ENCODE data around the gene ZBTB8A. TPM values are rescaled to one million over a fixed set of nuclear protein-coding genes. Genes with fewer than 3 reads are reported as not detected.

ZBTB8A gene
- total RNA-seq, 1 donor from 2014 or later: 12.0 TPM

GRCh38 chr1:32533792-32534327 lies 5.4 kb upstream of the ZBTB8A start:
- Mint-ChIP-seq H3K9me3 (ENCODE audit: unreplicated experiment) (peaks cover 3% of the 10 kb centered on the region), H3K27me3 (ENCODE audit: unreplicated experiment) (peaks cover 2% of the 10 kb centered on the region), H3K36me3 (ENCODE audit: unreplicated experiment) (no peaks in the 10 kb centered on the region), H3K4me1 (ENCODE audit: low read depth, unreplicated experiment) (peaks cover 1% of the 10 kb centered on the region), H3K4me3 (ENCODE audit: unreplicated experiment) (no peak overlapping the region), H3K27ac (ENCODE audit: unreplicated experiment) (no peak overlapping the region)
- DNase-seq: no peak
- TF ChIP-seq, protein P1, sequence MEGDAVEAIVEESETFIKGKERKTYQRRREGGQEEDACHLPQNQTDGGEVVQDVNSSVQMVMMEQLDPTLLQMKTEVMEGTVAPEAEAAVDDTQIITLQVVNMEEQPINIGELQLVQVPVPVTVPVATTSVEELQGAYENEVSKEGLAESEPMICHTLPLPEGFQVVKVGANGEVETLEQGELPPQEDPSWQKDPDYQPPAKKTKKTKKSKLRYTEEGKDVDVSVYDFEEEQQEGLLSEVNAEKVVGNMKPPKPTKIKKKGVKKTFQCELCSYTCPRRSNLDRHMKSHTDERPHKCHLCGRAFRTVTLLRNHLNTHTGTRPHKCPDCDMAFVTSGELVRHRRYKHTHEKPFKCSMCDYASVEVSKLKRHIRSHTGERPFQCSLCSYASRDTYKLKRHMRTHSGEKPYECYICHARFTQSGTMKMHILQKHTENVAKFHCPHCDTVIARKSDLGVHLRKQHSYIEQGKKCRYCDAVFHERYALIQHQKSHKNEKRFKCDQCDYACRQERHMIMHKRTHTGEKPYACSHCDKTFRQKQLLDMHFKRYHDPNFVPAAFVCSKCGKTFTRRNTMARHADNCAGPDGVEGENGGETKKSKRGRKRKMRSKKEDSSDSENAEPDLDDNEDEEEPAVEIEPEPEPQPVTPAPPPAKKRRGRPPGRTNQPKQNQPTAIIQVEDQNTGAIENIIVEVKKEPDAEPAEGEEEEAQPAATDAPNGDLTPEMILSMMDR (IDR thresholded peaks at IDR 0.05; ENCODE audit: partially characterized antibody, unreplicated experiment): no peak

DNA sequence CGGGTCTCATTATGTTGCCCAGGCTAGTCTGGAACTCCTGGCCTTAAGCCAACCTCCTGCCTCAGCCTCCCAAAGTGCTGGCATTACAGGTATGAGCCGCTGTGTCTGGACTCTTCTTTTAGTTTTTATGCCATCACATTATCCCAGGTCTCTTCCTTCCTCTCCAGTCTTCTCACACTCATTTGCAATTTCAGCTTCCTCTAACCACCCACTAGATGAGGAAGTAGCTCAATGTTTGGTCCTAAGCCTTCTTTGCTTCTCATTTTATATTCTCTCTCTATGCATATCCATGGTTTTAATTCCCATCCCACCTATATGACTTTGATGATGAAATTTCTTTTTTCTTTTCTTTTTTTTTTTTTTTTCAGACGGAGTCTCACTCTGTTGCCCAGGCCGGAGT lies 3.1 kb upstream of the ZBTB8A start:
- TF ChIP-seq, protein P1 (IDR thresholded peaks at IDR 0.05; ENCODE audit: partially characterized antibody, unreplicated experiment): no peak
- peaks cover 5% of the 10 kb centered on the region for H3K27me3 Mint-ChIP-seq (ENCODE audit: unreplicated experiment)
- peaks cover 9% of the 10 kb centered on the region for H3K9me3 Mint-ChIP-seq (ENCODE audit: unreplicated experiment)

DNA sequence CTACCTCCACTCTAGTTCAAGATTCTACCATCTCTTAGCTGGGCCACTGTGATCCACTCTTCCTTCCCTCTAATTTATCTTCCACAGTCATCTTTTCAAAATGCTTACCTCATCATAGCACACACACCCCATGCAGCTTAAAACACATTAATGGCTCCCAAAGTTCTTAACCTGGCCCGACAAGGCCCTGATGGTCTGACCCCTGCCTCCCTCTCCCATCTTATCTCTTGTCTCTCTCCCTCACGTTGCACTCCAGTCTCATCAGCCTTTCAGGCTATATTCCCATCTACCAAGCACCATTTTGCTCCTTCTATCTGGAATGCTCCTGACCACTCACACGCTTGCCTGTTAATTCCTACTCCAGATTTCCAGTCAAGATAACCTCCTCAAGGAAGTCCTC lies 2.5 kb upstream of the ZBTB8A start:
- Mint-ChIP-seq H3K9me3 (ENCODE audit: unreplicated experiment) (peaks cover 12% of the 10 kb centered on the region), H3K27me3 (ENCODE audit: unreplicated experiment) (peaks cover 5% of the 10 kb centered on the region), H3K27ac (ENCODE audit: unreplicated experiment) (no peak overlapping the region), H3K4me1 (ENCODE audit: low read depth, unreplicated experiment) (peaks cover 2% of the 10 kb centered on the region), H3K4me3 (ENCODE audit: unreplicated experiment) (no peak overlapping the region), H3K36me3 (ENCODE audit: unreplicated experiment) (peaks cover 4% of the 10 kb centered on the region)
- DNase-seq: no peak
- TF ChIP-seq, protein P1 (IDR thresholded peaks at IDR 0.05; ENCODE audit: partially characterized antibody, unreplicated experiment): no peak

More for the DNA sequence above, 3.1 kb upstream of the ZBTB8A start:
- Mint-ChIP-seq H3K27ac (ENCODE audit: unreplicated experiment) (no peak overlapping the region), H3K36me3 (ENCODE audit: unreplicated experiment) (peaks cover under 1% of the 10 kb centered on the region), H3K4me3 (ENCODE audit: unreplicated experiment) (no peak overlapping the region), H3K4me1 (ENCODE audit: low read depth, unreplicated experiment) (peaks cover 2% of the 10 kb centered on the region)
- DNase-seq: no peak

DNA sequence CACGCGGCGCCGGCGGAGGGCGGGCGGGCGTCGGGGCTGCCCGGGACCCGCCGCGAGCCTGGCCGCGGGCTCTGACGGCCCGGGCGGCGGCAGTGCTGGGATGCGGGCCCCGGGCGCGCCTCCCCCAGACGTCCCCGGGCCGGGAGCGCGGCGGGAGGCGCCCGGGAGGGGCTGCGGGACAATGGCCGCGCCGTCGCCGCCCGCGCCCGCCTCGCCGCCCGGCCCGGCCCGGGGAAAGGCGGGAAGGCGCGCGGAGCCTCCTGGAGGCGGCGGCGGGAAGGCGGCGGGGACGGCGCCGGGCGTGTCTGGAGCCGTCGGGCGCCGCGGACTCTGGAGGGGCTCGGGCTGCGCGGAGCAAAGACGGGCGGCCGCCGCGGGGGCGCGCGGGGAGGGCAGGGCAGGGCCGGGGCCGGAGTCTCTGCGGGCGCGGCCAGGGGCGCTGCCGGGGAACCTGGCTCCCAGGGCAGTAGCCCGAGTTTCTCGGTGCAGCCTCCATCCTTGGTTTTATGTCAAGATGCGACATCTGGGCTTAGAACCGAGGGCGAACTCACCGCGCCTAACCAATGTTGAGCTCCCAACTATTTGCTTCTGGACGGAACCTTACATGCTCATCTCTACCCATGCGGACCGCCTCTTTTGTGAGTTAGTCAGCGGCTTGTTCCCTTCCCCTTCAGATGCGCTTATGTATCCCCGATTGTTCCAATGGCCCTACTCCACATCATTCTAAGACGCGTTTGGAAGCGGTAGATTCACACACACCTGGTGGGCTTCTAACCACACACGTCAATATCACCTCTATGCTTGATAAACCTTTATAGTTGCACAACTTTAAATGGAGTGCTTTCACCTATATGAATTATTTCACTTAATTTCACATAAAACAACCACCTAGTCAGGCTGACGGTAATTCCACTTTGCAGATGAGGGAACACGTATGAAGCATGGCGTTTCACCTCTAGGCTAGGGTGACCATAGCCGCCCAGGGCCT lies 651 bp downstream of the ZBTB8A start:
- peaks cover 2% of the 10 kb centered on the region for H3K4me1 Mint-ChIP-seq (ENCODE audit: low read depth, unreplicated experiment)
- H3K27ac Mint-ChIP-seq (ENCODE audit: unreplicated experiment): peak overlapping the region; percentile 74
- DNase-seq: peak; percentile 73
- peak overlapping the region; percentile 93 for H3K4me3 Mint-ChIP-seq (ENCODE audit: unreplicated experiment)
- H3K9me3 Mint-ChIP-seq (ENCODE audit: unreplicated experiment): peaks cover 12% of the 10 kb centered on the region
- H3K36me3 Mint-ChIP-seq (ENCODE audit: unreplicated experiment): peaks cover 4% of the 10 kb centered on the region
- TF ChIP-seq, protein P1 (IDR thresholded peaks at IDR 0.05; ENCODE audit: partially characterized antibody, unreplicated experiment): no peak
- peaks cover 5% of the 10 kb centered on the region for H3K27me3 Mint-ChIP-seq (ENCODE audit: unreplicated experiment)

GRCh38 chr1:32540605-32541004 lies 1.4 kb downstream of the ZBTB8A start:
- no peak for DNase-seq
- Mint-ChIP-seq H3K36me3 (ENCODE audit: unreplicated experiment) (peaks cover 4% of the 10 kb centered on the region), H3K4me1 (ENCODE audit: low read depth, unreplicated experiment) (peaks cover 2% of the 10 kb centered on the region), H3K27ac (ENCODE audit: unreplicated experiment) (peak overlapping the region; percentile 74), H3K27me3 (ENCODE audit: unreplicated experiment) (peaks cover 5% of the 10 kb centered on the region), H3K9me3 (ENCODE audit: unreplicated experiment) (peaks cover 12% of the 10 kb centered on the region), H3K4me3 (ENCODE audit: unreplicated experiment) (peak overlapping the region; percentile 93)
- TF ChIP-seq, protein P1 (IDR thresholded peaks at IDR 0.05; ENCODE audit: partially characterized antibody, unreplicated experiment): no peak
